Subcutaneous preadipocyte (primary cell): ENCODE measurements around the gene DAB1. TPM values are rescaled to one million over a fixed set of nuclear protein-coding genes. Genes with fewer than 3 reads are reported as not detected.

Experiments used
- total RNA-seq: library from RNA; depleted of rRNA; stranded (reverse); fragments of >200 nt; gene quantifications from 2 replicates; pipeline ENCODE4 v1.2.3, GENCODE V29; 2012

DAB1 gene
- total RNA-seq: not detected in 2 replicates

DNA sequence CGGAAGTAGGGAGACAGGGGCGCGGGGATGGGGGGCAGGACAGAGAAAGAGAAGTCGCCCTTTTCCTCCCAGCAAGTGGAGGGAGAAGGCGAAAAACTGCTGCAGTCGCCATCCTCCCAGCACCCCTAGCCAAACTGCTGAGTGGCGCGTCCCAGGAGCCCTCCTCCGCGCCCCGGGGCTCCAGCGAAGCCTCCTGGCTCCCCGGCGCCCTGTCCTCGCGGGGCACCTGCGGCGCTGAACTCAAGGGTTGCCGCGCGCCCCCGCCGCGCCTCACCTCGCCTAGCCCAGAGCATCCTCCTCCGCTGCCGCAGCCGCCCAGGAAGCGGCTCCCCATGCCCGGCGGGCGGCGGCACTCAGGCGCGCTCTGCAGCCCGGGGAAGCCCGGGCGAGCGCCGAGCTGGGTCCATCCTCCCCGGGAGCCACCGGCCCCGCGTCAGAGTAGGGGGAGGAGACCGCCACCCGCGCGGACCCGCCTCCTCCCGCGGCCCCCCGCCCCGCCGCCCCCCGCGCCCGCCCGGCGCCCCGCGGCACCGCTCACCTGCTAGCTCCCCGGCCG lies at the start of gene DAB1:
Gene DAB1 (minus strand): TSS at position 405 of the 556 bp plus-strand sequence. CDS start 133,030 bp downstream, outside the sequence.

DNA sequence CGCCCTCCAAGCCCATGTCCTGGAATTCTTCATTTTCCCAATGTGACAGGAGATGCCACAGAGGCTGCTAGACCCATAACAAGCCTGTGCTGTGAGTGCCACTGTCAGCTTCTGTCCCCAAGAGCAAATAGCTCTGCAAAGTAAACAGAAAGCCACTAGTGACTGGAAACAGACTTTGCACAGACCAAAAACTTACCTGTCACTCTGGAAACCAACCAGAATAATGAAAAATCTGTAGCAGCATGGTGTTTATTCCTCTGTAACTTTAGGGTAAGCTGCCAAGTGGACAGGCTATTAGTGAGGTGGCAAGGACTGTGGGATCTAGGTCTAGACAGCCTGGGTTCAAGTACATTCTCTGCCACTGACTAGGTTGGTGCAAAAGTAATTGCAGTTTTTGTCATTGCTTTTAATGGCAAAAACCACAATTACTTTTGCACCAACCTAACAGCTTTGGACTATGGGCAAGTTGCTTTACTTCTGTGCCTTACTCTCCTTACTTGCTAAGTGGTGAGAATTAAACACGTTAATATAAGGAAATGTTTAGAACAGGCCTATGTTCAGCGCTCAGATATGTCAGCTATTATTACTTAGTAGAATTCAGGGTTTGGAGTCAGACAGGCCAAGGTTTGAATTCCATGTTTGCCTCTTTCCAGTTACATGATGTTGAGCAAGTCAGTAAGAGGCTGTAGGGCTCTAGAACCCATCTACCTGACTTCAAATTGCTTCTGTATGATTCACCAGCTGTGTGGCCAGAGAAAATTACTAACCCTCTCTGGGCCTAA lies 457.8 kb downstream of the DAB1 start, which contains the start of gene C8B:
Gene C8B (minus strand): TSS at position 100 of the 782 bp plus-strand sequence. CDS start 67 bp downstream, at position 33.

